Dedifferentiated amniotic fluid mesenchymal stem cell (primary cell): ENCODE data around the gene NKAPD1.
"Not testable (repeated sequence)": the region's sequence is repeated elsewhere in the genome, so short reads cannot be mapped to it uniquely, and the experiment has no call there.

ENCODE experiments used
- DNase-seq: peaks from one replicate; pipeline ENCODE4 v3.0.0-alpha.2; 2016; ENCODE audit errors: extremely low spot score

Gene NKAPD1

DNA sequence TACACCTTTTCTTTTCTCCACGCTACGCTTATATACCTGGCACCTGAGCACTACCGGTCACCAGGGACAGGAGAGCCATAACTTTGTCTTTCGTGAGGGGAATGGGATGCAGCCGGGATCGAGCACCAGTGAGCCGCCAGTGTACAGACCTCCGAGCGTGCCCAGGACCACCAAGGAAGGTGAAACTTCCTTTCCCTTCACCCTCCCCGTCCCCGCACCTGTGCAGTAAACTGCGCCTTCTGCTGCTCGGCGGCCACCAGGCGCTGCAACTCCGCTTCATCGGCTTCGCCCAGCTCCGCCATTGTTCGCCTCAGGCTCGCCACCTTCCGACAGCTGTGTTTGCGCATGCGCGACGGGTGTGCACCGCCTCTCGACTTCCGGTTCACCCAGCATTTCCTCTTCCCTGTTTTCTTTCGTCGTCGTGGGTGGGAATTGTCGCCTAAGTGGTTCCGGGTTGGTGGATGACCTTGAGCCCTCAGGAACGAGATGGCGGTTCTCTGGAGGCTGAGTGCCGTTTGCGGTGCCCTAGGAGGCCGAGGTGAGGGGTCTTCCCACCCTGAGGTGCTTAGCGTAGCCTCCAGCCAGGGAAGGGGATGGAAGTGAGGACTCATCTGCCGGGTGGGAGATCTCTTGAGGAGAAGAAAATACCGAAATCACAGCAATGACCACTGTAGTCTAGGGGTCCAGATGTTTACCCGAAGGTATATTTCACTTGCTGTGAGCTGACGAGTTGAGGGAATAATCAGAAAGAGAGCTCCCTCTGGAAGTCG is 12.5 kb downstream of the NKAPD1 start, which contains the start of the genes SDHD and TIMM8B:
Gene SDHD (plus strand): TSS at position 452 of the 770 bp plus-strand sequence. CDS start 35 bp downstream, at position 487.
Gene TIMM8B (minus strand): TSS at position 335 of the 770 bp plus-strand sequence. CDS start 33 bp downstream, at position 302.
- peak; percentile 99 for DNase-seq

- no peak for DNase-seq
These were observed 13.1 kb downstream of the NKAPD1 start for GRCh38 chr11:112087212-112087611.

DNA sequence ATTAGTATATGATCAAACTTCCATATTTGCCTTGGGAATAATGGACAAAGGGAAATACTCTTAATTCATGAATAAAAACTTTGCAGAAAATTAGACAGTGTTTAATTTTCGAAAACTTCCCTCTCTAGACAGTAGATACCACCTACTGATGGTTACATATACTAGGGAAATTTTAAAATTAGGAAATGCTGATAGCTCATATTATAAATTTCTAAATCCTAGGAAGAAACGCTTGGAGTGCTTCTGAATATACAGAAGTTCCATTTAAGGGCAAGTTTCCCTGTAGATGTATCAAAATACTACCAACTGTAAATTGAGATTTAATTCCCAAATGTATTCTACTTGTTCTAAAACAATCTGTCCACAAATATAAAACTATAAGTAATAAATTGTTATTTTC is 21.2 kb downstream of the NKAPD1 start:
- DNase-seq: not testable (repeated sequence)

DNA sequence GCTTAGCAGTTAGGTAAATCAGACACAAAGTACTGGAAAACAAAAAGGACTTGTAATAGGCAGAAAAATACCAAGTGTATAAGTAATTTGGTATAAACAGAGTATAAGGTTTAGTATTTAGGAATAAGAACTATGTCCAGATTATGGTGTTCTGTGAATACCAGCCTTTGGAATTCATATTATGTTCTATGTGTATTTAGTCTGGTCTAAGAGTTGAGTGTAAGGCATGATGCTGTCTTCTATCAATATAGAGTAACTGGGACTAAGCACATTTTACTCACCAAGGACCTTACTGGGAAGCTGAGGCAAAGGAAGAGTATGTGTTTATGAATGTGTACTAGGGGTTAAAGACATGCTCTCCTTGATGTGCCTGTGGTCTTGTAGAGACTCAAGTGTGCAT is 22.1 kb downstream of the NKAPD1 start:
- no peak for DNase-seq

- DNase-seq: no peak
These were observed 23.8 kb downstream of the NKAPD1 start for GRCh38 chr11:112097734-112098528.

GRCh38 chr11:112100462-112100861 is 26.4 kb downstream of the NKAPD1 start:
- DNase-seq: peak; percentile 43

- no peak for DNase-seq
These were observed 29.3 kb downstream of the NKAPD1 start for GRCh38 chr11:112103446-112103845.

GRCh38 chr11:112106070-112106469 is 32.0 kb downstream of the NKAPD1 start:
- no peak for DNase-seq

DNA sequence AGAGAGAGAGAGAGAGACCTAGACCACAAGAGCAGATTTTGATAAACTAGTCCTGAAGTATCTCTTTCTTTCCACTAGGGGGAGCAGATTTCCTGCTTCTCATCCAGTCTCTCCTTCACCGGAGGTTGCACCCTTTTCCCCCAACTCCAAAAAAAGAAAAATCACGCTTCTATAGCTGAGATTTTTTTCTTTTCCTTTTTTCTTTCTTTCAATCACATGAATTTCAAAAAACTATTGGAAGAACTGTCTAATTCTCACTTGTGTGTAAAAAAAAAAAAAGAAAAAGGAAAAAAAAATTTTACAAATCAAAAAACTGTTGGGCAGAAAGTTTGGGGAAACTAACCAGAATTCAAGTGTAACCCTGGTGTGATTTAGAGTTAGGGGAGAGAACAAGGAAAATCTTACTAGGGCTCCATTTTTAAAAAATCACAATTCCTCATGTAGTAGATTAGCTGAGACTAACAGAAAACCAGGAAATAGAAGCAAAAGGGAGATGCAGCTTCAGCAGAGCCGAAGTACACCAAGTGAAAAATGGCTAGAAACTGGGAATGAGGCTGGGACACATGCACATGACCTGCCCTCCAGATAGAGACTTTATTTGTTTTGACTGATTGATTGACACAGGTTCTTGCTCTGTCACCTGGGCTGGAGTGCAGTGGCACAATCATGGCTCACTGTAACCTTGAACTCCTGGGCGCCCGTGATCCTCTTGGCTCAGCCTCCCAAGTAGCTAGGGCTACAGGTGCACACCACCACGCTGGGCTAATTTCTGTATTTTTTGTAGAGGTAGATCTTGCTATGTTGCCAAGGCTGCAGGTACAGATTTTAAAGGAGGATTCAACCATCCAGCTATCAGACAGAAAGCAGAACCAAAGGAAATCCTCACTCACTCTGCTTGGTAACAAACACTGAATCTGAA is 39.7 kb downstream of the NKAPD1 start:
- peak; percentile 81 for DNase-seq

- no peak for DNase-seq
These were observed 40.4 kb downstream of the NKAPD1 start for GRCh38 chr11:112114460-112114859.

DNA sequence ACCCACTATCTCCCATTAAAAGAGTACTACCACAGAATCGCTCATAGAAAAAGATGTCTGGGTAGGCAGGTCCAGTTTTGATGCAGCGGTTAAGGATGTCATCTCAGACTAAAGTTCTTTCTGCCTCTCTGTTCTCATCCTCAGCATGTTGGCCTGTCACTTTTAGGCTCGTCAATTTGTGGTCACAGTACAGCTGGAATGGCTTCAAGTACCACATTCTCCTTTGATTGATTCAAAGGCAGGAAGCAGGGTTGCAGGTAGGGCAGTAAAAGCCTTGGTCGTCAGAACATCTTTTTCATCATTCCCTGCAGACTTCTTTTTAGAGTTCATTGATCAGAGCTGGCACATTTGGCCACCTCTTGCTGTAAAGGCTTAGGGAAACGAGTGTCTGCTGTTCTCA is 41.3 kb downstream of the NKAPD1 start:
- no peak for DNase-seq

DNA sequence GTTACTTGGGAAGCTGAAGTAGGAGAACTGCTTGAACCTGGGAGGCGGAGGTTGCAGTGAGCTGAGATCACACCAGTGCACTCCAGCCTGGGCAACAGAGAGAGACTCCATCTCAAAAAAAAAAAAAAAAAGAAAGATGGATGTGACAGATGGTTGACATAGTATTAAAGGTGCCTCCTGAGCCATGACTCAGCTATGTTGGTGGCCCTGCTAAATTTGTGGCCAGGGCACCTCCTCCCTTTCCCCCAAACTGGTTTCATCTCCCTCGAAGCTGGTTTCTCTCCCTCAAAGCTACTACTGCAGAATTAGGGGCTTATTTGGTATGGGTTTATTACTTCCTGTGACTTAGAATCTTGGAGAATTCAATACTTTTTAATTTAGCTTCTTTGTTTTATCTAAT is 44.1 kb downstream of the NKAPD1 start:
- DNase-seq: no peak

DNA sequence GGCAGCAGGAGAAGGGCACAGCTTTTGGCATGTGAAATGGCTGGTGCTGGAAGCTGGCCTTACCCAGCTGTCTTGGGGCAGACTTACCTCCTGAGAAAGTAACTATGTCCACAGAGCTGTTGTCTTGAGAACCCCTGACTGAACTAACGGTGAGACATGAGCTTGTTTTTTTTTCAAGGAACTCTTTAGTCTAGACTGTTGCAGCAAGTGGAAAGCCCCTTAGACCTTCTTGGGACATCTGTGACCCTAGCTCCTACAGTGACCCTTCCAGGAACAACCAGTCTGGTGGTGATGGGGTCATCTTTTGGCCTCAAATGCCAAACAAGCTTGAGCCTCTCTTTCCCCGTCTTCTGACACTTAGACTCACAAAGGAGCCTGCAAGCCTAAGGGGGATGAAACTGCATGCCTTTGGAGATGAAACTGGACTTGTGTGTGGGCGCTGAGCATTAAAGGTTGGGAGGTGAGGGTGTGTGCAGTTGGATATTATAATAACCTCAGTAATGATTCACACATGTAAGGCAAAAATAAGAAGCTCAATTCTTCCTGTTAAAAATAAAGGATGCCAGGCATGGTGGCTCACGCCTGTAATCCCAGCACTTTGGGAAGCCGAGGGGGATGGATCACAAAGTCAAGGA is 48.0 kb downstream of the NKAPD1 start:
- DNase-seq: no peak

- no peak for DNase-seq
These were observed 49.0 kb downstream of the NKAPD1 start for GRCh38 chr11:112123129-112123528.

GRCh38 chr11:112127056-112127455 is 53.0 kb downstream of the NKAPD1 start:
- DNase-seq: no peak

- peak; percentile 51 for DNase-seq
These were observed 54.5 kb downstream of the NKAPD1 start for GRCh38 chr11:112128483-112129121.

- no peak for DNase-seq
These were observed 55.6 kb downstream of the NKAPD1 start for GRCh38 chr11:112129656-112130055.

GRCh38 chr11:112132737-112133136 is 58.6 kb downstream of the NKAPD1 start:
- no peak for DNase-seq

DNA sequence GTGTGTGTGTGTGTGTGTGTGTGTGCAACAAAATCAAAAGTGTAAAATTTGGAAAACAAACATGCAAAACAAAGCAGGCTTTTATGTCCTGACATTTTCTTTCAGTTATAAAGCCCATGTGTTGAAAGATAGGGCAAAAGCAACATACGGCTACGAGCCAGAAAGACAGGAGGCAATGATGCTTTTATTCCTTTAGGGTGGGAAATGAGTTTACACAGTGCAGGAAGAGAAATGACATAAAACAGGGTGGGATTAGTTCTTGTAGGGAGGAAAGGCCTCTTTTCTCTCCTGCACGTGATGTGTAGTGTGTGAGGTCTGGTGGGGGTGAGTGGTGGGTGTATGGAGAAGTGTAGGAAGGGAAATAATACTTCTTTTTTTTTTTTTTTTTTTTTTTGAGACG is 60.4 kb downstream of the NKAPD1 start:
- DNase-seq: no peak
